SK-N-SH treated with all-trans-retinoic acid at 6 μM for 48 hours (cell line): Measurements from ENCODE around the gene CCL5.

Source experiments
- ATAC-seq: fragments of 200-7000 bp; cut with Tn5 transposase; 3 replicates; pipeline ENCODE4 v1.9.1; 2020; ENCODE audit warnings: mild to moderate bottlenecking, moderate library complexity
- ARNTL ChIP-seq: fragments of 450-650 bp; formaldehyde crosslinking; IDR thresholded peaks from 2 replicates; pipeline ENCODE4 v1.5.0; 2020; ENCODE audit warnings: low read depth, mild to moderate bottlenecking, moderate library complexity, borderline replicate concordance
- BACH2 ChIP-seq: fragments of 250-450 bp; sonication (Bioruptor Pico); IDR thresholded peaks from 2 replicates; pipeline ENCODE4 v1.9.0; 2021; ENCODE audit warnings: mild to moderate bottlenecking, borderline replicate concordance
- CSRNP3 ChIP-seq: fragments of 250-450 bp; sonication (Bioruptor Pico); IDR thresholded peaks from 2 replicates; pipeline ENCODE4 v1.5.1; 2021; ENCODE audit warnings: mild to moderate bottlenecking, moderate library complexity
- ESRRG ChIP-seq: fragments of 250-450 bp; sonication (Bioruptor Pico); IDR thresholded peaks from 2 replicates; pipeline ENCODE4 v1.6.1; 2021; ENCODE audit warnings: mild to moderate bottlenecking
- GLIS3 ChIP-seq: fragments of 250-450 bp; sonication (Bioruptor Pico); IDR thresholded peaks from 2 replicates; pipeline ENCODE4 v1.5.0; 2020; ENCODE audit warnings: mild to moderate bottlenecking, moderate library complexity
- ISL1 ChIP-seq: fragments of 250-450 bp; sonication (Bioruptor Pico); IDR thresholded peaks from 2 replicates; pipeline ENCODE4 v2.1.2; 2022; ENCODE audit warnings: mild to moderate bottlenecking, moderate library complexity
- OSR1 ChIP-seq: fragments of 250-450 bp; sonication (Bioruptor Pico); IDR thresholded peaks from 2 replicates; pipeline ENCODE4 v1.8.0; 2022; ENCODE audit warnings: moderate library complexity, mild to moderate bottlenecking, inconsistent platforms
- PATZ1 ChIP-seq: fragments of 250-450 bp; sonication (Bioruptor Pico); IDR thresholded peaks from 2 replicates; pipeline ENCODE4 v1.8.0; 2020; ENCODE audit warnings: mild to moderate bottlenecking, moderate library complexity, borderline replicate concordance
- POU6F1 ChIP-seq: fragments of 250-450 bp; sonication (Bioruptor Pico); IDR thresholded peaks from 2 replicates; pipeline ENCODE4 v1.8.0; 2021; ENCODE audit warnings: low read depth, mild to moderate bottlenecking, moderate library complexity, borderline replicate concordance
- PPARA ChIP-seq: fragments of 250-450 bp; sonication (Bioruptor Pico); IDR thresholded peaks from 2 replicates; pipeline ENCODE4 v1.5.0; 2020; ENCODE audit warnings: mild to moderate bottlenecking, borderline replicate concordance
- RARB ChIP-seq: fragments of 250-450 bp; sonication (Bioruptor Pico); IDR thresholded peaks from 2 replicates; pipeline ENCODE4 v1.8.0; 2021; ENCODE audit warnings: mild to moderate bottlenecking, moderate library complexity
- SNAI2 ChIP-seq: fragments of 250-450 bp; sonication (Bioruptor Pico); IDR thresholded peaks from 2 replicates; pipeline ENCODE4 v1.5.0; 2020; ENCODE audit warnings: mild to moderate bottlenecking, moderate library complexity
- TOX ChIP-seq: fragments of 250-450 bp; sonication (Bioruptor Pico); IDR thresholded peaks from 2 replicates; pipeline ENCODE4 v1.8.0; 2021; ENCODE audit warnings: mild to moderate bottlenecking, moderate library complexity, borderline replicate concordance
- TSHZ2 ChIP-seq: fragments of 250-450 bp; sonication (Bioruptor Pico); IDR thresholded peaks from 2 replicates; pipeline ENCODE4 v1.5.0; 2020; ENCODE audit warnings: mild to moderate bottlenecking, moderate library complexity
- ZC3H10 ChIP-seq: fragments of 250-450 bp; sonication (Bioruptor Pico); IDR thresholded peaks from 2 replicates; pipeline ENCODE4 v1.5.1; 2021; ENCODE audit warnings: mild to moderate bottlenecking, moderate library complexity
- ZFP3 ChIP-seq: fragments of 250-450 bp; sonication (Bioruptor Pico); IDR thresholded peaks from 2 replicates; pipeline ENCODE4 v1.5.0; 2020; ENCODE audit warnings: mild to moderate bottlenecking, moderate library complexity
- ZFP30 ChIP-seq: fragments of 450-650 bp; formaldehyde crosslinking; IDR thresholded peaks from 2 replicates; pipeline ENCODE4 v1.5.0; 2022; ENCODE audit warnings: mild to moderate bottlenecking, moderate library complexity
- ZNF565 ChIP-seq: fragments of 450-650 bp; formaldehyde crosslinking; conservative IDR thresholded peaks from 2 replicates; pipeline ENCODE4 v1.5.0; 2020; ENCODE audit warnings: low read depth, mild to moderate bottlenecking, moderate library complexity
- ZNF8 ChIP-seq: fragments of 450-650 bp; formaldehyde crosslinking; IDR thresholded peaks from 2 replicates; pipeline ENCODE4 v1.5.0; 2020; ENCODE audit warnings: mild to moderate bottlenecking, moderate library complexity

The CCL5 gene

GRCh38 chr17:35855965-35856364 lies 24.2 kb downstream of the CCL5 start:
- no peak for TF ChIP-seq ISL1 (CRISPR knock-in tag)
- no peak for TF ChIP-seq BACH2 (CRISPR knock-in tag)
- TF ChIP-seq ZC3H10 (CRISPR knock-in tag), result no peak
- no peak for TF ChIP-seq PPARA
- TF ChIP-seq GLIS3 (CRISPR knock-in tag), result no peak
- TF ChIP-seq ZFP3 (CRISPR knock-in tag), result no peak
- TF ChIP-seq POU6F1, result no peak
- no peak for TF ChIP-seq ESRRG (CRISPR knock-in tag)
- TF ChIP-seq CSRNP3 (CRISPR knock-in tag), result no peak
- no peak for TF ChIP-seq ARNTL (CRISPR knock-in tag)
- TF ChIP-seq OSR1 (CRISPR knock-in tag), result no peak
- no peak for TF ChIP-seq RARB (CRISPR knock-in tag)
- ATAC-seq, result no peak

- TF ChIP-seq TSHZ2 (CRISPR knock-in tag) (no peak), ISL1 (CRISPR knock-in tag) (no peak), CSRNP3 (CRISPR knock-in tag) (no peak)
Observed at GRCh38 chr17:35849469-35850348, 30.5 kb downstream of the CCL5 start.

GRCh38 chr17:35847633-35848373 lies 32.4 kb downstream of the CCL5 start:
- no peak for ATAC-seq
- TF ChIP-seq OSR1 (CRISPR knock-in tag) (no peak), ZC3H10 (CRISPR knock-in tag) (no peak), GLIS3 (CRISPR knock-in tag) (no peak), PPARA (no peak), ZFP30 (CRISPR knock-in tag) (no peak), ZNF565 (CRISPR knock-in tag) (no peak), ZNF8 (CRISPR knock-in tag) (no peak), POU6F1 (no peak)

More at GRCh38 chr17:35849469-35850348, 30.5 kb downstream of the CCL5 start:
- peak; percentile 91 for ATAC-seq

GRCh38 chr17:35847006-35847405 lies 33.2 kb downstream of the CCL5 start:
- ATAC-seq, result no peak
- TF ChIP-seq ZNF8 (CRISPR knock-in tag) (no peak), ZFP30 (CRISPR knock-in tag) (no peak), ZNF565 (CRISPR knock-in tag) (no peak), TOX (CRISPR knock-in tag) (no peak), SNAI2 (no peak), CSRNP3 (CRISPR knock-in tag) (no peak), RARB (CRISPR knock-in tag) (no peak), BACH2 (CRISPR knock-in tag) (no peak), GLIS3 (CRISPR knock-in tag) (no peak), PATZ1 (no peak), ARNTL (CRISPR knock-in tag) (no peak), ZC3H10 (CRISPR knock-in tag) (no peak)
